SHP77 (cell line): ENCODE measurements around the gene PFDN4.

Experiments
- DNase-seq, 2 experiments: peaks; one replicate each; lab custom pipeline; 2025; lab: John Stamatoyannopoulos, UW

Gene PFDN4

DNA sequence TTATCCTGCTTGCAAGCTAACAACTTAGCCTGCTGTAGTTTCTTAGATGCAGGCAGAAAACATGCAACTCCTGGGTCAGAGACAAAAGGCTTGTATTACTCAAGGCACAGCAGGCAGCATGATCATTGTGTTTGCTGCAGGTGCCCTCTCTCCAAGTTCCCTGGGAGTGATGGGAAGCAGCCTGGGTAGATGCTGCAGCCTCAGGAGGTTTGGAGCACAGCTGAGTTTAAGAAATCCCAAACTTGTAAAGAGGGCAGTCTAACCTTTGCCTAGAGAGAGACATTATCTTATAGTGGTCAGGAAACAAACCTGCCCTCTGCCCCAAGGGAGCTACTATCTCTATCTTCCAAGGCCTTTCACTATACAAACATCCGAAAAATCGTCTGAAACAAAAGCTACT lies 61.1 kb downstream of the PFDN4 start:
- DNase-seq, result no peak
